ENCODE measurements around the gene SIAE.

The SIAE gene

GRCh38 chr11:124673333-124674167 is at the start of gene SIAE, which contains the start of gene SPA17:
Gene SIAE (minus strand): TSS chr11:124673739. CDS start chr11:124673708, 31 bp downstream.
Gene SPA17 (plus strand): TSS chr11:124673904. CDS start chr11:124675265, 1,361 bp downstream.
- FAIRE-seq (no peak), DNase-seq (ENCODE audit: insufficient read length, low spot score) (peak; percentile 79)
- TF ChIP-seq CTCF (IDR thresholded peaks at IDR 0.05; ENCODE audit: insufficient read depth, missing control alignments), result no peak

- no peak for TF ChIP-seq CTCF (IDR thresholded peaks at IDR 0.05; ENCODE audit: insufficient read depth, missing control alignments)
- FAIRE-seq (no peak), DNase-seq (ENCODE audit: insufficient read length, low spot score) (no peak)
Observed at GRCh38 chr11:124722176-124722575, 48.6 kb upstream of the SIAE start.

GRCh38 chr11:124719534-124719933 is 46.0 kb upstream of the SIAE start:
- no peak for TF ChIP-seq CTCF (IDR thresholded peaks at IDR 0.05; ENCODE audit: insufficient read depth, missing control alignments)
- DNase-seq (ENCODE audit: insufficient read length, low spot score) (no peak), FAIRE-seq (no peak)

GRCh38 chr11:124718801-124719200 is 45.3 kb upstream of the SIAE start:
- no peak for TF ChIP-seq CTCF (IDR thresholded peaks at IDR 0.05; ENCODE audit: insufficient read depth, missing control alignments)
- no peak for DNase-seq (ENCODE audit: insufficient read length, low spot score)
- FAIRE-seq, result no peak

- no peak for TF ChIP-seq CTCF (IDR thresholded peaks at IDR 0.05; ENCODE audit: insufficient read depth, missing control alignments)
- FAIRE-seq, result no peak
- no peak for DNase-seq (ENCODE audit: insufficient read length, low spot score)
Observed at GRCh38 chr11:124717786-124718651, 44.5 kb upstream of the SIAE start.

GRCh38 chr11:124717421-124717785 is 43.9 kb upstream of the SIAE start:
- FAIRE-seq, result no peak
- no peak for DNase-seq (ENCODE audit: insufficient read length, low spot score)
- no peak for TF ChIP-seq CTCF (IDR thresholded peaks at IDR 0.05; ENCODE audit: insufficient read depth, missing control alignments)

All from D721Med (cell line).